Dermis blood vessel endothelial cell (primary cell): ENCODE results near the gene NDRG4. TPM values are rescaled to one million over a fixed set of nuclear protein-coding genes. Genes with fewer than 3 reads are reported as not detected.

ENCODE experiments used
- DNase-seq: peaks from one replicate; pipeline ENCODE4 v3.0.0; 2010
- total RNA-seq: library from RNA; depleted of rRNA; stranded (reverse); fragments of >200 nt; gene quantifications from 2 replicates; pipeline ENCODE4 v1.2.3, GENCODE V29; 2014

NDRG4 gene
- total RNA-seq, 1 donor from 2014 or later, result 62.6 TPM

DNA sequence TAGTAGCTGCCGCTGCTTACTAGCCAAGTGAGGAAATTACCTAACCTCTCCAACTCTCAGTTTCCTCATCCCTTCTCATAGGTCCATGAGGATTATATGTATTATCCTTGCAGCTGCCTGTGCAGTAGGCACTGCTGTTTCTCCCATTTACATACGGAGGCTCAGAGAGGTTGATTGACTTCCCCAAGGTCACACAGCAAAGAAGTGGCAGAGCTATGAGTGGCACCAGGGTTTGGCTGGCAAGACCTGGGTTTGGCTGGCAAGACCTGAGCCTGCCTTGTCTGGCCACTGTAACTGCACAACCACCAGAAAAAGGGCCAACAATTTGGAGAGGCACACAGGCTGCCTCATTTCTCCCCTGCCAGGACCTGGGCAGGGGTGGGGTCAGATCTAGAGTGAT lies 2.5 kb upstream of the NDRG4 start:
- DNase-seq, result no peak

DNA sequence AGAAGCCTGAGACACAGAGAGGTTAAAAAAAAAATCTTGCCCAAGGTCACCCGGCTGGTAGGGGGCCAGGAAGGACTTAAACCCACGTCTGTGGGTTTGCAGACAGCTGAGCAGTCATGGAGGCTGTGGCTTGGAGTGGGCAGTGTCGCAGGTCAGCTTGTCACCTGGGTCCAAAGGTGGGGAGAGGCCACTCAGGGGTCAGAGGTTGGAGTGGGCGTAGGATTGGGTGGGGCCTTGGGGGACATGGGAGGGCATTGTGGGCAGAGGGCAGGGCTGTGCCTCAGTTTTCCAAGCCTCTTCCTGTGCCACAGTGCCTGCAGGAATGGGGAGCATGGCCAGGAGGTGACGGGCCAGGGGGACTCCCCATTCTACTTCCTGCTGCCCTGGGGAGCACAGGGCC lies 2.0 kb upstream of the NDRG4 start:
- DNase-seq, result no peak

DNA sequence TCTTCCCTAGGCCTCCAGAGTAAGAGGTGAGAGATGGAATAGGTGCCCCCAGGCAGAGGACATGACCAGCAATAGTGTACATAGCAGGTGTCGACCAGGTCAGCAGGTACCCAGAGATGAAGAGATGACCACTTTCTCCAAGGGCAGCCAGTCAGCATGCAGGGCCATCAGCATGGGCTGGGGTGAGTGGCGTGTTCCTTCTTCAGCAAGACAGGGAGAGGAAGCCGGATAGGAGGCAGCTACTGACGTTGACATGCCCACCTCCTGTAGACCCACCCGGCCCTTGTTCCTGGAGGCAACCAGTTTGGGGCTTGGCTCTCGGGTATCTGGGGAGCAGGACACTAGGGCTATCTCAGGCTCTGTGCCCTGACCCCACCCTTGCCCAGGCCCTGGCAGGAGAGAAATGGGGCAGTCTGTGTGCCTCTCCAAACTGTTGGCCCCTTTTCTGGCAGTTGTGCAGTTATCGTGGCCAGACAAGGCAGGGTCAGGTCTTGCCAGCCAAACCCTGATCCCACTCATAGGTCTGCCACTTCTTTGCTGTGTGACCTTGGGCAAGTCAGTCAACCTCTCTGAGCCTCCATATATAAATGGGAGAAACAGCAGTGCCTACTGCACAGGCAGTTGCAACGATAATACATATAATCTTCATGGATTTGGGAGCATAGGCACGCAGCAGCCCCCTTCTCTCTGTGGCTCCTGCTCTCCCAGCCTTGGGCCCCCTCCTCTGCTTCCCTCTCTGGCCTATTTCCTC lies 1.4 kb upstream of the NDRG4 start:
- DNase-seq, result no peak

DNA sequence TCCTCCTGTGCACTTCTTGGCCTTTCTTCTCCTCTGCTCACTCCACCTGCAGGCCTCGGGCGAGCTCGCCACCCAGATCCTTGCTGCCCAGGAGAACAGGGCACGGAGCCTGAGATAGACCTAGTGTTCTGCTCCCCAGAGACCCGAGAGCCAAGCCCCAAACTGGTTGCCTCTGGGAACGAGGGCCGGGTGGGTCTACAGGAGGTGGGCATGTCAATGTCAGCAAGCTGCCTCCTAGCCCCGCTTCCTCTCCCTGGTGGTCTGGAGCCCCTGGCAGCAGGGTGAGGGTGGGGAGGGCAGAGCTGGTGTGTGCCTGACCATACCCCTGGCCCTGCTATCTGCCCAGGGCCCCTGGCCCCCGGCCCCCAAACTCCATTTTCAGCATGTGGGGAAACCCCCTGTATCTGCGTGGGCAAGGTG lies 841 bp upstream of the NDRG4 start:
- DNase-seq, result no peak

DNA sequence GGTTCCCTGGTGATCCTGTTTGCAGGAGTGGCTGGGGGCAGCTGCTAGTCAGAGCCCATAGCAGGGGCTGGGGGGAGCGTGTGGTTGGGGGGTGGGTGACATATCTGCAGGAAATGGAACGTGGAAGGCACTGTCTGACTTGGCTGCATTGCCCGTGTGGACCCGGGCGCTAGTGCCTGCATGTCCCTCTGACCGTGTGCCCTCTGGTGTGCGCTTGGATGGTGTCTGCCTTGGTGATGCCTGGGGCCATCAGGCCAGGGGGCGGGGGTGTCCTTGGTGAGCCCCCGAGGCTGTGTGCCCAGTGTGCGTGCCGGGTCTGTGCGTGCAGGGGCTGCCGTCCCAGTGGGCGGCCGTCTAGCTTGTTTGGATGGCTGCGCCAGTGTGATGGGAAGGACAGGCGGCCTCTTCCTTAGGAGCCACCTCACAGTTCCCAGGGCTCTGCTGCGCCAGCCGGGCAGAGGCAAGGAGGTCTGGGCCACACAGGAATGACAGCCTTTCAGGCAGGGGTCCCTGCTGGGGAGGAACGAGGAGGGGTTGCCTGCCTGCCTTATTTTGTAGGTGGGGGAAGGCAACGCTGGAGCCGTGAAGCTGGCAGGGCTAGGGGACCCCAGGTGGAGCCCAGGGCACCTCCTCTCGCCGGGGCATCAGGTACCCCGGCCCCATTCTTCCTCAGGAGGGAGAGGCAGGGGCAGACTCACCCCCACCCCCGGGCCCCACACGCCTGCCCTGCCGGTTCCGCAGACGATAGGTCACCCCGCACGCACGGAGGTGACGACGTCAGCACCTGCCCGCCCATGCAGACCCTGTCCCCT lies 693 bp downstream of the NDRG4 start:
- no peak for DNase-seq

DNA sequence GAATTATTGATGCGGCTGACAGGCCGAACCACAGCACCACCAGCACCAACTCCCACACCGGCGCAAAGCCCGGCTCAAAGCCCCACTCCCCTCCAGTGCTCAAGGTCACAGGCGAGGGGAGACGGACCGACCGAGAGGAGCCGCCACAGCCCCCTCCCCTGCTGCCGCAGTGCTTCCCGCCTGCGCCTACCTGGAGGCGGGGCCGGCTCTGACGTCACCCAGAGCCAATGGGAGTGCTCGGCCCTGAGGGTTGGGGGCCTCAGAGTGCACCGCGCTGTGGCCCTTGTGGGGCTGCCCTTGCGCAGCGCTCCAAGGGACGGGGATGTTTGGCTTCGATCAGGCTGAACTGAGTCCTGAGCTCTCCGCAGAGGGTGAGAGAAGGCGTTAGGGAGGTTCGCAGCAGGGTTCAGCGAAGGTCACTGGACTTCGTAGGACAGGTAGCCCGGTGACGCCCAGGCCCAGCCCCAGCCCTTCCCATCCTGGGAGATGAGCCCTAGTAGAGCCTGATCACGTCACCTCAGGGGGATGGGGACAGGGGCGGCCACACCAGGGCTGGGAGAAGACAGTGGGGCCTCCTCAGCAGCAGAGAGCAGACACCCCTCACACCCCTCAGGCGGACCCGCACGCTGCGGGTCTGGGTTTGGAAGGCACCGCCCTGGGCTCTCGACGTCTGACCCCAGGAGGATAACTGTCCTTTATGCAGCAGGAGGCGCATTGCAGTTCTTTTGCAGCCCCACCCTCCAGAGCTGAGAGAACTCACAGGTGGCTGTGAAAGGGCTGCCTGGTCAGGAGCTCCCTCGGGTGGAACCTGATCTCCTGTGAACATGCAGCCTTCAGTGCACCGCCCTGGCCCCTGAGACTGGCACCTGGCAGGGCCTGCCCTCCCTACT lies 1.5 kb downstream of the NDRG4 start:
- DNase-seq, result no peak

DNA sequence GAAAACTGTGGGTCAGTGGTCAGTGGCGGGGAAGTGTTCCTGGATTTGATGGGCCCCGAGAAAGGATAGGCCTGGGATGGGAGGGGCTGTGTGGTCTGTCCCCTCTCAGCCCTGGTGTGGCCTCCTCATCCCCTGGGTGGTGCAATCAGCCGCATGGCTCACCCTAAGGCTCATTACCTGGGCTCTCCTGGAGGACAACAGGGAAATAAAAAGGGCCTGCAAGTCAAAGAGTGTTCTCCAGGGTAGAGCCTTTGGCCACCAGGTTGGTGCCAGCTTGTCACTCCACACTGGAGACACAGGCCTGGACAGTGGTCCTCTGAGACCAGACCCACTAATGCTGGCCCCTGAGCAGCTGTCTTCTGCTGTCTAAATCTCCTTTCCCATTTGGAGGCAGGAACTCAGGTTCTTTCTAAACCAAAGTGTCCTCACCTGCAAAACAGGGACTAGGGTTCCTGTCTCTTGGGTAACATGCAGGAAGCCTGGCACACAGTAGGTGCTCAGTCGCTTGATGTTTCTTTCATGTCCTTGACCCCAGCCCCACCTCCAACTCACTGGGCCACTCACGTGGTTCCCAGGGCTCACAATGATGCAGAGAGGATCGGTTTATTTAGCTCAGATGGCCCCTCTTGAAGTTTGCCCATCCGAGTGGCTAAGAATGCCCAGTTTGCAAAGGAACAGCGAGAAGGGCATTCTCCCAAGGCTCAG lies 2.4 kb downstream of the NDRG4 start:
- DNase-seq, result no peak

DNA sequence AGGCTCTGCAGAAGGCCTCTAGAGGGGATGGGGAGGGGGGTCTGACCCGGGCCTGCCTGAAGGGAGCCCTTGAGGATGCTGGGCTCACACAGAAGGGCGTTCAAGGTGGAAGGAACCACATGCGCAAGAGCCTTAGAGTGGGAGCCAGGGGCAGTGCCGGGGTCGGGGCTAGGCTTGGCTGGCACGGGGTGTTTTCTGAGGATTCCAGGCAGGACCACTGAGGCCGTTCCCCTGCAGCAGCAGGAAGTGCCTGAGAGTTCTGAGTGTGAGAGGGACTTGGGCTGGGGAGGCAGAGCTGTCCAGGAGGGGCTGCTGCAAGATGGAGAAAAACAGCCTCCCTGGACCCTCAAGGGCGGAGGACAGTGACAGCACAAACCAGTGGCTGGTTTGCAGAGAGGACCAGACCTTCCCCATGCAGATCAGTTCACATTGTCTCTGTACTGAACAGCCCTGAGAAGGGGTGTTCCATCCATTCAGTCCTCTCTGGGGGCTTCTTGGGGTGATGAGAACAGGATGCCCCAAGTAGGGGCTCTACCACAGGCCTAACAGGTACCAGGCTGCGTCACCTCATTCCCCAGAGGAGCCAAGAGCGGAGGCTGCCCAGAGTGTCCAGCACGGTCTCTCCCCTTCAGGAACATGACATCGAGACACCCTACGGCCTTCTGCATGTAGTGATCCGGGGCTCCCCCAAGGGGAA lies 3.4 kb downstream of the NDRG4 start:
- DNase-seq, result no peak

DNA sequence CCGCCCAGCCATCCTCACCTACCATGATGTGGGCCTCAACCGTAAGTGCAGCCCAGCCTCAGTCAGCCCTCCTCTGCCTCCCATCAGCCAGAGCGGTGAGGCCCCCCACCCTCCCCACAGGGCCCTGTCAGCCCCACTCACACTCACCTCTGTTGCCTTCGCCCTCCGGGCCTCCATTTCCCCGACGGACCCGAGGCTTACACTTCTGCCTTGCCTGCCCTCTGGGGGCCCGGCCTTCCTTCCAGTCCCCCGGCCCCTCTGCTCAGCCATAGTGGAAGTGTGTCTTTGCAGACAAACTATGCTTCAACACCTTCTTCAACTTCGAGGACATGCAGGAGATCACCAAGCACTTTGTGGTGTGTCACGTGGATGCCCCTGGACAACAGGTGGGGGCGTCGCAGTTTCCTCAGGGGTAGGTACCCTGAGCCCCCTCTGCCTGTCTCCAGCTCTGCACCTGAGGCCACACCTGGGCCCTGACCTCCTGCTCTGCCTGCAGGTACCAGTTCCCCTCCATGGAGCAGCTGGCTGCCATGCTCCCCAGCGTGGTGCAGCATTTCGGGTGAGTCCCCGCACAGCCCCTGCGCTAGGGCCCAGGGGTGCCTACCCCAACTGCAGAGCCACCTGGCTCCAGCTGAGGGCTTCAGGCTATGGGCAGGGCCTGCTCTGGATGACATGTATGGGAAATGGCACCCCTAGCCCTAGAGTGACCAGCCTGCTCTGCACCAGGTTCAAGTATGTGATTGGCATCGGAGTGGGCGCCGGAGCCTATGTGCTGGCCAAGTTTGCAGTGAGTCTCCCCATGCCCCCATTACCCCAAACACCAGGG lies 4.1 kb downstream of the NDRG4 start:
- DNase-seq, result no peak

DNA sequence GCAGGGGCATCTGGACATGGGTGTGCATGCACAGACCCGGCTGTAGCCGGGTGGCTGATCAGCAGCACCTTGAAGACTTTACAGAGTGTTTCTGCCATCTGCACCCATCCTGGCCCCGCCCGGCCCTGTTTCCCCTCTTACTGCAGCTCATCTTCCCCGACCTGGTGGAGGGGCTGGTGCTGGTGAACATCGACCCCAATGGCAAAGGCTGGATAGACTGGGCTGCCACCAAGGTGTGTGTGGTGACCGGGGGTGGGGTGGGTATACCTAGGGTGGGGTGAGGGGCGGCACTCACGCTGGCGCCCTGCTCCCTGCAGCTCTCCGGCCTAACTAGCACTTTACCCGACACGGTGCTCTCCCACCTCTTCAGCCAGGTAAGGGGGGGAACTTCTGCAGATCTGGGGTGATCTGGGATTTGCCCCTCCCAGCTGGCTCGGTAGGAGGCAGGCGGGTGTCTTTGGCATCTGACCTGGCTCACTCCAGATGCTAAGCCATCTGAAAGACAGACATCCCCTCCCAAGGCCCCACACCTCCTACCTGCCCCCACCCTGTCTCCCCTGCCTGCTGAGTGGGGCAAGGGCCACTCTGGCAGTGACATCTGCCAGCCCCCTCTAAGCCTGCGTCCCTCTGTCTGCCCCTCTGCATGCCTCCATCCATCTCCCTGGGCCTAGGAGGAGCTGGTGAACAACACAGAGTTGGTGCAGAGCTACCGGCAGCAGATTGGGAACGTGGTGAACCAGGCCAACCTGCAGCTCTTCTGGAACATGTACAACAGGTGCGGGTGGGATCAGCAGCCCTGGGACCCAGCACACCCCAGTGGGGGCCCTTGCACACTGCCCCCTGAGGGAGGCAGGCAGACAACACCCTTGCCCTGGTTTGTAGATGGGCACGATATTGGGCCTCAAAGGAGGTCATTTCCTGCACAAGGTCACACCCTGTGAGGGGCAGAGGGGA lies 6.6 kb downstream of the NDRG4 start:
- DNase-seq, result no peak

DNA sequence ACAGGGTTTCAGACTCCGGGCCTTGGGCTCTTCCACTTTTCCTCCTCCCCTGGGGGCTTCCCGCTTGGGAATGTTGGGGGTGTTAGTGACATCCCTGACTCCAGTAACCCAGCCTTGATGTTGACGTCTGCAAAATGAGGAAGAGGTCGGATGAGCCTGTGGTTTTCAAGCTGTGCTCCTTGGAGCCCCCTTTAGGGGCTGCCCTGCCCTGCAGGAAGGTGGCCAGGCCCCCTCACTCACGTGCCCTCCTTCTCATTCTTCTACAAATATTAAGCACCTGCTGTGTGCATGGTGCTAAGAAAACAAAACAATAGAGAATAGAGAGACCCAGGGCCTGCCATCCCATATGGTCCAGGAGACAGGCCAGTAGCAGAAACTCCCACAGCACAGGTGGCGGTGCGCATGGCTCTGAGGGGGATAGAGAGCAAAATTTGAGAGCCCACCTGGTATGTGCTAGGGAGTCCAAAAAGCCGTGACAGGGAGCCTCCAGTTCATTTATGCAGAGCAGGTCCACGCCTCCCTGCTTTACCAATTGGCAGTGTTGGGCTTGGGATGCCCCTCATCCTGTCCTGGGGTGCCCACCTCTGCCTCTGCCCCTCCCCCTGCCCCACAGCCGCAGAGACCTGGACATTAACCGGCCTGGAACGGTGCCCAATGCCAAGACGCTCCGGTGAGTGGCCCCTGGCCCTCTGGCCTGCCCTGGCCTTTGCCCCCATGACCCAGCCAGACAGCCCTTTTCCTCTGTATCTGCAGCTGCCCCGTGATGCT lies 7.4 kb downstream of the NDRG4 start:
- DNase-seq, result no peak

DNA sequence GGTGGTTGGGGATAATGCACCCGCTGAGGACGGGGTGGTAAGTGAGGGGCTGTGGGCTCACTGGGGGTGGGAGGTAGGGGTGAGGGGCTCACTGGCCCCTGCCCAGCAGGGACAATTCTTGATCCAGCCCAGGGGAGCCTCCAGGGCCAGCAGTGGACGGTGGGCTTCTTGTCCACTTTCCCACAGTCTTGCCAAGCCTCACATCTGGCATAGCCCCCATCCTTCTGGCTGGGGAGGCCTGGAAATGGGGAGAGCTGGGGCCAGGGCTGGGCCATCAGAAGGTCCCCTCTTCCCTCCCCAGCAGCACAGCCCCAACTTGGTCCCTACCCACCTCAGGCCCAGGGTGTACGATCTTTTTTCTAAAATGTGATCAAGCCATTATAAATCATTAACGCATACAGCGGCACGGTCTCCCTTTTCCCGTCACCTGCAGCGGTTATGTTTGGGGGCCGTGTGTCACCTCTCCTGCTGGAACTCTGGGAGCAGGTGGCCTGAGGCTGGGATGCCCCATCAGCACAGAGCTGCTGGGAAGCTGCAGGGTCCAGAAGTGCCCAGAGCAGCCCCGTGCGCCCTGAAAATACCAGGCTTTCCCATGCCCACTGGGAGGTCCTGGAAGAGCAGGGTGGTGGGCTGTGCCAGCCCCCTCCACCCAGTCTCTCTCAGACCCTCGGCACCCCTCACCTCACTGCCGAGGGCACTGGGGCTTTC lies 8.2 kb downstream of the NDRG4 start:
- DNase-seq, result no peak

DNA sequence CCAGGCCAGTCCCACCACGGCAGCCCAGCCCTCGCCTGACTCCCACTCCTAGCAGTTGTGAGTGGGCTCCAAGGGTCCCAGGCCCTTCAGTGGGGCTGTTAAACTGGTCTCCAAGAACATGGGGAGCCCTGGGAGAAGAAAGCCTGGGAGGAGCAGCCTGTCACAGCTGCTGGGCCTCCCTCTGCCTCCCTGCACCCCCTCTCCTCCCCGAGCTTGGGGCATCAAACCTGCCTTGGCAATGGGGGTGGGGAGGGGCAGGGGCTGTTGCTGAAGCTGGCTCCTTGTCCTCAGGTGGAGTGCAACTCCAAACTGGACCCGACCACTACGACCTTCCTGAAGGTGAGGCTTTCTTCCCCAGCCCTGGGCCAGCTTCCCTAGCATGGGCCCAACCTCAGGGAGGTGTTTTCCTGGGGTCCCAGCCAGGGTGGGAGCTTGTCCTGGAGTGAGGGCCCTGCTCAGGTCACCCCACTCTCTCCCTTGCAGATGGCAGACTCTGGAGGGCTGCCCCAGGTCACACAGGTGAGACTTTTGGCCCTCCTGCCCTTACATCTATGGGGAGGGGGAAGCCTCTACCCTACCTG lies 8.8 kb downstream of the NDRG4 start:
- DNase-seq, result no peak

DNA sequence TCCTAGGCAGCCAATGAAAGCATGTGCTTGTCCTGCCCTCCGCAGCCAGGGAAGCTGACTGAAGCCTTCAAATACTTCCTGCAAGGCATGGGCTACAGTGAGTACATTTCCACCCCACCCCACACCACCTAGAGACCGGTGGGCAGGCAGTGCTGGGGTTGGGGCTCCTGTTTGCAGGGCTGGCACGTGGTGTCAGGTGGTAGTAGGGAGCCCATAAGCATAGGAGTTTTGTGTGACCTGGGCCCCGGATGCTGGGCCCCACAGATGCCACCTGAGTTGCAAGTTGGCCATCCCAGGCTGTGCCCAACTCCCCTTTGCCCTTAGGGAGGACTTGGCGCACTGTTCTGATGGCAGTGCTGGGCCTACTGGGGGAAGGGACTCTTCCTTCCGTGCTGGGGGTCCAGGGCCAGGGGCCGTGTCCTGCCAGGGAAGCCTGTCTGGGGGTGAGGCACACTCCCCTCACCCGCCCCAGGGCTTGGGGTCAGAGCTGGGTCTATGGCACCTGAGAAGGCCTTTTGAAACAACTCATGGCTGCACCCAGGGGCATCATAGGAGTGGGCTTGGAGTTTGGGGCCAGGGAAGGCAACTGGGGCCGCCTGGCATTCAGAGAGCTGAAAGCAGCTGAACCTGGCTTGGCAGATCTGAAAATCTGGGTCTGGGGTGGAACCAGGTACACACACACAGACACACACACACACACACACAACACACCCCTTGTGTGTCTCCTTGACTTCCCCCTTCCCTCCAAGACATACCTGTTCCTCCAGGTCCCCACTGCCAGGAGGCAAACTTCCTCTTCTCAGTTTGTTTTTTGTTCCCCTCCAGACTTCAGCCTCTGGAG lies 9.5 kb downstream of the NDRG4 start:
- DNase-seq, result no peak

DNA sequence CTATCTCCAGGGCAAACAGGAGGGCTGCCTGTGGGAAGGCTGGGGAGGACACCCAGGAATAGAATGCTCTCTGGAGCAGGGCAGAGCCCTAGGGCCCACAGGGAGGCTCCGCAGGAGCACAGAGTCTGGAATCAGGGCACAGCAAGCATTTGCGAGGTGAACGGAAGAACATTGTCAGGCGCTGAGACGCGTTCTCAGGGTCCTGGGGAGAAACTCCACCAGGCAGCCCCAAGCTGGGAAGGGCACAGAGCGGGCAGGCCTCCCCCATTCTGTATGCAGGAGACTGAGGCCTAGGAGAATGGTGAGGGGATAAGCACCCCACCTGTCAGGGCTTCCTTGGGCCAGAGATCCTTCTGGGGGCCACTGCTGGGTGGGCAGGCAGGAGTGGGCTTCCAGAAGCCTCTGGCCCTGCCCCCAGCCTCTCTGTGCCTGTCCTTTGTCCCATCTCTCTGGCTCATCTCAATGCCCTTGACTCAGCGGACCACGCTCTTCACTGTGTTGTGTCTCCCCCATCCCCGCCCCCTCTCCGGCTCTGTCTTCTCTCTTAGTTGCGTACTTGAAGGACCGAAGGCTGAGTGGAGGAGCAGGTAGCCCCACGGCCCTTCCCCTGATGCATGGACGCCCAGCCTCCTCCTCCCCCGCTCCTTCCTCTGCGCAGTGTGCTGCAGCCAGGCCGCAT lies 10.3 kb downstream of the NDRG4 start:
- DNase-seq, result no peak
